Measurements from ENCODE around the gene HOXB1.

HOXB1 gene

GRCh38 chr17:48530887-48531272 lies at the start of gene HOXB1:
Gene HOXB1 (minus strand): TSS chr17:48531011. CDS start chr17:48530904, 107 bp downstream.
- no peak for DNase-seq

- no peak for DNase-seq
These were observed 49.1 kb upstream of the HOXB1 start for GRCh38 chr17:48579760-48580554.

- DNase-seq, result no peak
These were observed 48.6 kb upstream of the HOXB1 start for GRCh38 chr17:48579471-48579759.

GRCh38 chr17:48578616-48579470 lies 48.0 kb upstream of the HOXB1 start:
- no peak for DNase-seq

GRCh38 chr17:48577946-48578615 lies 47.3 kb upstream of the HOXB1 start, which contains the start of gene HOXB4:
Gene HOXB4 (minus strand): TSS chr17:48578350. CDS start chr17:48578319, 31 bp downstream.
- peak; percentile 75 for DNase-seq

GRCh38 chr17:48577330-48577945 lies 46.6 kb upstream of the HOXB1 start:
- DNase-seq, result no peak

GRCh38 chr17:48576479-48577309 lies 45.9 kb upstream of the HOXB1 start:
- DNase-seq, result no peak

- DNase-seq, result no peak
These were observed 45.1 kb upstream of the HOXB1 start for GRCh38 chr17:48575673-48576478.

- no peak for DNase-seq
These were observed 44.3 kb upstream of the HOXB1 start for GRCh38 chr17:48575066-48575582.

- no peak for DNase-seq
These were observed 43.8 kb upstream of the HOXB1 start for GRCh38 chr17:48574505-48575065.

- DNase-seq, result no peak
These were observed 41.1 kb upstream of the HOXB1 start for GRCh38 chr17:48571826-48572417.

- DNase-seq, result no peak
These were observed 40.4 kb upstream of the HOXB1 start for GRCh38 chr17:48571024-48571818.

GRCh38 chr17:48570325-48571023 lies 39.7 kb upstream of the HOXB1 start:
- DNase-seq, result no peak

GRCh38 chr17:48569674-48570324 lies 39.0 kb upstream of the HOXB1 start:
- no peak for DNase-seq

GRCh38 chr17:48569240-48569582 lies 38.4 kb upstream of the HOXB1 start:
- DNase-seq, result no peak

- no peak for DNase-seq
These were observed 37.9 kb upstream of the HOXB1 start for GRCh38 chr17:48568499-48569239.

- DNase-seq, result no peak
These were observed 37.0 kb upstream of the HOXB1 start for GRCh38 chr17:48567646-48568354.

Measured in CD4-positive, alpha-beta T cell treated with Interleukin-12 subunit alpha and Interleukin-12 subunit beta, for 1 hour (primary cell).